ENCODE measurements around the gene CHORDC1.

DNA sequence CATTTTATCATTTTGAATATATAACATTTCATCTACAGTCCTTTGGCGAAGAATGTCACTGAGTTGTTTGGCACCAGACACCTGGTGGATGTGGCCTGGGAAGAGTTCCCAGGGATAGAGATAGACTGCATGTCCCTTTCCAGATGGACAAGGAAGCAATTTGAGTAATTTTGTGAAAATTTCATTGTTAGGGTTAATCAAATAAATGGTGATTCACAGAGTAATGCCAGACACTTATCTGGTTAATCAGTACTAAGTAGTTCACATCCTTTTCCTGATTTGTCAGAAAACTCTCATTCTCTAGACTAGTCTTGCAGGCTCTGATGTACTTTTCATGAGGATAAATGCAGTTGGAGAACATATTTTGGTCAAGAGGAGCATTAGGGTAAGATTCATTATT is 46.8 kb downstream of the CHORDC1 start:
- TF ChIP-seq, protein P1, sequence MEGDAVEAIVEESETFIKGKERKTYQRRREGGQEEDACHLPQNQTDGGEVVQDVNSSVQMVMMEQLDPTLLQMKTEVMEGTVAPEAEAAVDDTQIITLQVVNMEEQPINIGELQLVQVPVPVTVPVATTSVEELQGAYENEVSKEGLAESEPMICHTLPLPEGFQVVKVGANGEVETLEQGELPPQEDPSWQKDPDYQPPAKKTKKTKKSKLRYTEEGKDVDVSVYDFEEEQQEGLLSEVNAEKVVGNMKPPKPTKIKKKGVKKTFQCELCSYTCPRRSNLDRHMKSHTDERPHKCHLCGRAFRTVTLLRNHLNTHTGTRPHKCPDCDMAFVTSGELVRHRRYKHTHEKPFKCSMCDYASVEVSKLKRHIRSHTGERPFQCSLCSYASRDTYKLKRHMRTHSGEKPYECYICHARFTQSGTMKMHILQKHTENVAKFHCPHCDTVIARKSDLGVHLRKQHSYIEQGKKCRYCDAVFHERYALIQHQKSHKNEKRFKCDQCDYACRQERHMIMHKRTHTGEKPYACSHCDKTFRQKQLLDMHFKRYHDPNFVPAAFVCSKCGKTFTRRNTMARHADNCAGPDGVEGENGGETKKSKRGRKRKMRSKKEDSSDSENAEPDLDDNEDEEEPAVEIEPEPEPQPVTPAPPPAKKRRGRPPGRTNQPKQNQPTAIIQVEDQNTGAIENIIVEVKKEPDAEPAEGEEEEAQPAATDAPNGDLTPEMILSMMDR (conservative IDR thresholded peaks at IDR 0.05), result no peak
- TF ChIP-seq ZFX (IDR thresholded peaks at IDR 0.05), result no peak

Data from C4-2B (cell line).